ENCODE measurements around the gene CEBPZOS.

Gene CEBPZOS

DNA sequence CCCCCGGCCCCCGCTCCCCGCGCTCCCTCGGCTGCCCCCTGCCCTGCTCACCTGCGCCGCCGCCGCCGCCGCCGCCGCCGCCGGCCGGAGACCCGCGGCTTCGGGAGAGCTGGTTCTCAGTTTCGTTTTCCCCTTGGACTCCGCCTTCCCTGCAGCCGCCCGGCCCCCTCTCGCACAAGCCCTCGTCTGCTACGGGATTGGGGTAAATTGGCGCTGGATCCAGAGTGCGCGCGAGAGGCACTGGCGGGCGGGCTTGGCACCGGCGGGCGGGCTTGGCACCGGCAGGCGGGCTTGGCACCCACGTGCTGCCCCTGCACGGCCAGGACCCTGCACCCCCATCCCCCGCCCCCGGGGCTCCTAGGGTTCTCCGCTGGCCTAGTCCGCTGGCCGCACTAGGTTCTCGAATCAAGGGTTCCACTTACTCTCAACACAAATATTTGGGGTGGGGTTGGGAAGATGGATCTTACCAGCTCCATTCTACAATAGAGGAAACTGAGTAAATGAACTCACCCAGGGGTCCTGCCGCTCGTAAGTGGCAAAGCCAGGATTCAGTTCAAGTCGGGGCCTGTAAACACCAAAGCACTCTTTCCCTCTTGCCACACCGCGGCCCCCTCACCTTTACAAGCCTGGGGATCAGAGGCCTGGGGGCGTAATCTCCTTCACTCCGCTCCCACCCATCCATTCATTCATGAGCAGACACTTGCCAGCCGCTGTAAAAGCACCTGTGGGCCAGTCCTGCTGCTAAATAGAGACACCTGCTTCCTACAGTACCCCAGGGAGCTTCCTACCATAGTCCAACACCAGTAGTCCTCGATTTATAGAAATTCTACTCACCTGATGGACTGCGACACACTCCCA, 39.2 kb upstream of the CEBPZOS start, which contains the start of gene EIF2AK2:
Gene EIF2AK2, minus strand, starts transcription at position 124 of the 858 bp plus-strand sequence. CDS start 9,174 bp downstream, outside the sequence.
- TF ChIP-seq, protein P1, sequence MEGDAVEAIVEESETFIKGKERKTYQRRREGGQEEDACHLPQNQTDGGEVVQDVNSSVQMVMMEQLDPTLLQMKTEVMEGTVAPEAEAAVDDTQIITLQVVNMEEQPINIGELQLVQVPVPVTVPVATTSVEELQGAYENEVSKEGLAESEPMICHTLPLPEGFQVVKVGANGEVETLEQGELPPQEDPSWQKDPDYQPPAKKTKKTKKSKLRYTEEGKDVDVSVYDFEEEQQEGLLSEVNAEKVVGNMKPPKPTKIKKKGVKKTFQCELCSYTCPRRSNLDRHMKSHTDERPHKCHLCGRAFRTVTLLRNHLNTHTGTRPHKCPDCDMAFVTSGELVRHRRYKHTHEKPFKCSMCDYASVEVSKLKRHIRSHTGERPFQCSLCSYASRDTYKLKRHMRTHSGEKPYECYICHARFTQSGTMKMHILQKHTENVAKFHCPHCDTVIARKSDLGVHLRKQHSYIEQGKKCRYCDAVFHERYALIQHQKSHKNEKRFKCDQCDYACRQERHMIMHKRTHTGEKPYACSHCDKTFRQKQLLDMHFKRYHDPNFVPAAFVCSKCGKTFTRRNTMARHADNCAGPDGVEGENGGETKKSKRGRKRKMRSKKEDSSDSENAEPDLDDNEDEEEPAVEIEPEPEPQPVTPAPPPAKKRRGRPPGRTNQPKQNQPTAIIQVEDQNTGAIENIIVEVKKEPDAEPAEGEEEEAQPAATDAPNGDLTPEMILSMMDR (IDR thresholded peaks at IDR 0.05; ENCODE audit: low read depth, low read length), result no peak
- peak within 1 kb of the TSS; percentile 82 to 92 for H3K4me3 ChIP-seq (replicated peaks in 1 of 2; ENCODE audit: low read depth in 2 of 2, low read length in 2 of 2)
- DNase-seq (ENCODE audit: low read depth in 2 of 2), result peak; percentile 84 to 90

- TF ChIP-seq, protein P1 (IDR thresholded peaks at IDR 0.05; ENCODE audit: low read depth, low read length), result no peak
- DNase-seq (ENCODE audit: low read depth in 2 of 2), result no peak
- H3K4me3 ChIP-seq (replicated peaks in 1 of 2; ENCODE audit: low read depth in 2 of 2, low read length in 2 of 2), result no peak overlapping the region
Measured at GRCh38 chr2:37164757-37165156, 31.5 kb upstream of the CEBPZOS start.

DNA sequence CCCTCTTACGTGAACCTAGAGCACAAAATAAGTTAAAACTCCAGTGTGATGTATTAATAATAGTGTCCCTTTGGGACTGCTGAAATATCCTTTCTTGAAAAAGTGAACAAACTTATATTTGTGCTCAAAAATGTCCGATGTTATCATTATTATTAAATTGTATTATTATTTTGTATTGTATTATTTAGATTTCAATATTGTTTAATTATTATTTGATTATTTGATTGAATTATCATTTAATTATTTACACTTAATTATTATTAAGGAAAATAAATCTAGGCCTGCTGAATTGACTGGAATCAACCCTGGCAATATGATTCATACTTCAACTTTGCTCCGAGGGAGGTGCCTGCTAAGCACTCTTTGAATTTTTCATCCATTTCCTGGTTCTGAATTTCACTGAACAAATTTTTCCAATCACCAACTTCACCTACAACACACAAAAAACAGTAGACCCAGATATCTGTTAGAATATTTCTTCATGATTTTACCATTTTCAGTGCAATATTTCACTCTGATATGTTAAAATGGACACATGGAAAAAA, 28.6 kb upstream of the CEBPZOS start:
- TF ChIP-seq, protein P1 (IDR thresholded peaks at IDR 0.05; ENCODE audit: low read depth, low read length), result no peak
- DNase-seq (ENCODE audit: low read depth in 2 of 2), result peak; percentile 8 to 50
- H3K4me3 ChIP-seq (replicated peaks in 1 of 2; ENCODE audit: low read depth in 2 of 2, low read length in 2 of 2), result no peak overlapping the region

DNA sequence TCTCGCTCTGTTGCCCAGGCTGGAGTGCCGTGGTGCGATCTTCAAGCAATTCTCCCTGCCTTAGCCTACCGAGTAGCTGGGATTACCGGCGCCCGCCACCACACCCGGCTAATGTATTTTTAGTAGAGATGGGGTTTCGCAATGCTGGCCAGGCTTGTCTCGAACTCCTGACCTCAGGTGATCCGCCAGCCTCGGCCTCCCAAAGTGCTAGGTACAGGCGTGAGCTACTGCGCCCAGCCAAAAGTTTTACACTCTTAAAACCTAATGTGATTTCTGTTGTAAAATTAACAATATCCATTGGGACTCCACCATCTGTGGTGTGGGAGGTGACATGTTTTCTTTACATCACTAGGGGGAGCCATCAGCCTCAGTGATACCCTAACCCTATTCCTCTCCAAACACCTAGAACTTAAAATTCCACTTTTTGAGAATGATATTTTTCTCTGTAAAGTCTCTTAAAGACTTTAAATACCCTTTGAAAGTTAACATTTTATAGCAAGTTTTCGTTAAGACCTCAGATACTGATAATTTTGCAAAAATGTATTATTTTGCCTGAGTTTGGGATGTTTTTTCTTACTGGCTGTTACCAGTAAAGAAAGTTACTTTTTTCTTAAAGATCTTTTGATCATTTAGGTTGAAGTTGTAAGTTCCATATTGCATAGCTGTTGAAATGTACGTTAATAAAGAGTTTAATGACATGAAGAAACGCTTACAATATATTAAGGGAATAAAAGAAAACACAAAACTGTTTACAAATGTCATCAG, 27.9 kb upstream of the CEBPZOS start:
- TF ChIP-seq, protein P1 (IDR thresholded peaks at IDR 0.05; ENCODE audit: low read depth, low read length), result peak; percentile 64
- no peak overlapping the region for H3K4me3 ChIP-seq (replicated peaks in 1 of 2; ENCODE audit: low read depth in 2 of 2, low read length in 2 of 2)
- peak; percentile 57 to 63 for DNase-seq (ENCODE audit: low read depth in 2 of 2)

DNA sequence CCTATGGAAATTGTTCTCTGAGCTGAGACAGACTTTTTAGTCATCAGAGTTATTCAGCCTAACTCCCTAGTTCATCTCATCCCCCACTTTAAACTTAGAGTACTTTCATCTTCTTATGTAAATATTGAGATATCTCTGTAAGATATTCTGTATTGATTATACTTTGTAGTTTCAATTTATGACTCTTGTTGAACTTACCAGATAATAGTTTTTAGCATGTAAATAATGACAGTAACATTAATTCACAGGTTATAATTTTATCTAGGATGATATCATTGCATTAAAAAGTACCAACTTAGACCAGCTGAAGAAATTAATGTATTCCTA, 24.7 kb upstream of the CEBPZOS start:
- H3K4me3 ChIP-seq (replicated peaks in 1 of 2; ENCODE audit: low read depth in 2 of 2, low read length in 2 of 2), result no peak overlapping the region
- DNase-seq (ENCODE audit: low read depth in 2 of 2), result no peak
- TF ChIP-seq, protein P1 (IDR thresholded peaks at IDR 0.05; ENCODE audit: low read depth, low read length), result no peak

DNA sequence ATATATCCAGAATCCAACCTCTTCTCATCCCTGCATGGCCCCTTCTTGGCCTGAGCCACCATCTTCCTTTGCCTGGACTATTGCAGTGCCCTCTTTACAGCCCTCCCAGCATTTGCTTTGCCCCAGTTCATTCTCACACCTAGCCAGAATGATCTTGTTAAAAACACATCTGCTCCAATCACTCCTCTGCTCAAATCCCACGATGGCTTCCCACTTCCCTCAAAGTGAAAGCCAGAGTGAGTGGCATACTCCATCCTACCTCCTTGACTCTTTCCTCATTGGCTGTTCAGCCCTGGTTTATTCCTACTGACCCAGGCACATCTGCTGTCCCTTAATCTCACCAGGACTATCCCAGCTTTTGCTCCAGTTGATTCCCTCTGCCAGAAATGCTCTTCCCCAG, 22.6 kb upstream of the CEBPZOS start:
- DNase-seq (ENCODE audit: low read depth in 2 of 2), result no peak
- TF ChIP-seq, protein P1 (IDR thresholded peaks at IDR 0.05; ENCODE audit: low read depth, low read length), result no peak
- H3K4me3 ChIP-seq (replicated peaks in 1 of 2; ENCODE audit: low read depth in 2 of 2, low read length in 2 of 2), result no peak overlapping the region

Data from cardiac fibroblast (primary cell).